ENCODE measurements around the gene BLVRA. TPM values are rescaled to one million over a fixed set of nuclear protein-coding genes. Genes with fewer than 3 reads are reported as not detected.

Gene BLVRA
- total and polyA plus RNA-seq, 2 experiments from 2014 or later = 21.0 to 34.2 TPM

GRCh38 chr7:43766564-43766963 lies 8.1 kb downstream of the BLVRA start:
- TF ChIP-seq CTCF (IDR thresholded peaks at IDR 0.05; ENCODE audit: poor library complexity) = no peak
- TF ChIP-seq EZH2phosphoT487 (IDR thresholded peaks at IDR 0.05; ENCODE audit: low read depth, severe bottlenecking, unreplicated experiment) = no peak
- TF ChIP-seq EZH2 (IDR thresholded peaks at IDR 0.05; ENCODE audit: borderline replicate concordance) = no peak
- WGBS (ENCODE audit: low lambda C conversion rate, missing lambda C conversion rate) = 74% methylated on average over 8 of the region's 8 CpGs
- peaks cover 5% of the 10 kb centered on the region for H3K79me2 ChIP-seq

GRCh38 chr7:43767311-43767710 lies 8.8 kb downstream of the BLVRA start:
- Histone ChIP-seq H4K20me1 (ENCODE audit: insufficient read depth, poor library complexity, severe bottlenecking) (no peaks in the 10 kb centered on the region), H3K4me3 (no peak overlapping the region), H3K79me2 (peaks cover 5% of the 10 kb centered on the region), H3K27ac (no peak overlapping the region), H3K9me3 (ENCODE audit: low read depth) (no peaks in the 10 kb centered on the region), H3K4me1 (ENCODE audit: insufficient read depth) (peaks cover 19% of the 10 kb centered on the region), H3K4me2 (no peak overlapping the region), H3K27me3 (no peaks in the 10 kb centered on the region), H3K9me2 (replicated peaks; ENCODE audit: insufficient read depth) (no peaks in the 10 kb centered on the region), H2AFZ (no peak overlapping the region), H3K36me3 (replicated peaks; ENCODE audit: insufficient read depth, low read depth) (no peaks in the 10 kb centered on the region)
- 92% methylated on average over 8 of the region's 8 CpGs for WGBS (ENCODE audit: low lambda C conversion rate, missing lambda C conversion rate)
- DNase-seq (ENCODE audit: low spot score) = no peak
- TF ChIP-seq EZH2 (IDR thresholded peaks at IDR 0.05; ENCODE audit: borderline replicate concordance) (no peak), CTCF (IDR thresholded peaks at IDR 0.05; ENCODE audit: poor library complexity) (no peak), EZH2phosphoT487 (IDR thresholded peaks at IDR 0.05; ENCODE audit: low read depth, severe bottlenecking, unreplicated experiment) (no peak)

More at GRCh38 chr7:43766564-43766963, 8.1 kb downstream of the BLVRA start:
- peaks cover 19% of the 10 kb centered on the region for H3K4me1 ChIP-seq (ENCODE audit: insufficient read depth)
- H3K36me3 ChIP-seq (replicated peaks; ENCODE audit: insufficient read depth, low read depth) = no peaks in the 10 kb centered on the region
- H3K27ac ChIP-seq = no peak overlapping the region
- H2AFZ ChIP-seq = no peak overlapping the region
- H3K27me3 ChIP-seq = no peaks in the 10 kb centered on the region
- no peaks in the 10 kb centered on the region for H3K9me3 ChIP-seq (ENCODE audit: low read depth)
- no peaks in the 10 kb centered on the region for H3K9me2 ChIP-seq (replicated peaks; ENCODE audit: insufficient read depth)
- H3K4me2 ChIP-seq = no peak overlapping the region
- DNase-seq (ENCODE audit: low spot score) = no peak
- no peaks in the 10 kb centered on the region for H4K20me1 ChIP-seq (ENCODE audit: insufficient read depth, poor library complexity, severe bottlenecking)
- H3K4me3 ChIP-seq = no peak overlapping the region

DNA sequence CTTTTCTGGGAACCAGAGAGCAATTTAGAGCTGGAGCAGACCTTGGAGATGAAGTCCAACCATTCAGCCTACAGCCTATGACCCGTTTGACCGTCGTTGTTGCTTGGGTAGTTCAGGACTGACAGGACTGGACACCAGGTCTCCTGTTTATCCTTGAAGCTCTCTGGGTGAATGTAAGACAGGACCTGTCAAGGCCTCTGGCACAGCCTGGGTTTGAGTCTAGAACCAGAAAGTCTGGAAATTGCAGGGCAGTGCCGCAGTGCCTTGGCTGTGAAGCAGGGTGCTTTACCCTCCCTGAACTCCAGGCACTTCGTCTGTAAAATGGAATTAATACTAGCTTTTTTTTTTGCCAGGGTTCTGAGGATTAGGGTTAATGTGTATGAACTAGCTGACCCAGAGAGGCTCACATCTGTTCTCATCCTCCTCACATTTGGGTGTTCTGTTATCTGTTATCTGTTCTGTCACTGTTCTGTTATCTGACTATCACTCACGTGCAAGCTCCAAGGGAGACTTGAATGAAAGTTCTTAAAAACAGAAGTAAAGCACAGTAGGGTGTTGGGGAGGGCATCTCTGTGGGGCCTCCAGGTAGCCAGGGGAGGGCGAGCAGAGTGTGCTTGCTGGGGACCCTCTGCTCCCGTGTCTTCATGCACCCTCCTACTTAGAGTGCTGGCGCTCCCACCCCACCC lies 9.9 kb downstream of the BLVRA start:
- Histone ChIP-seq H4K20me1 (ENCODE audit: insufficient read depth, poor library complexity, severe bottlenecking) (no peaks in the 10 kb centered on the region), H3K4me2 (no peak overlapping the region), H3K79me2 (peaks cover 5% of the 10 kb centered on the region), H3K9me3 (ENCODE audit: low read depth) (no peaks in the 10 kb centered on the region), H2AFZ (no peak overlapping the region), H3K4me1 (ENCODE audit: insufficient read depth) (peaks cover 19% of the 10 kb centered on the region), H3K36me3 (replicated peaks; ENCODE audit: insufficient read depth, low read depth) (no peaks in the 10 kb centered on the region), H3K4me3 (no peak overlapping the region), H3K9me2 (replicated peaks; ENCODE audit: insufficient read depth) (no peaks in the 10 kb centered on the region), H3K27ac (no peak overlapping the region), H3K27me3 (no peaks in the 10 kb centered on the region)
- DNase-seq (ENCODE audit: low spot score) = no peak
- 59% methylated on average over 8 of the region's 9 CpGs for WGBS (ENCODE audit: low lambda C conversion rate, missing lambda C conversion rate)
- TF ChIP-seq EZH2 (IDR thresholded peaks at IDR 0.05; ENCODE audit: borderline replicate concordance) (no peak), CTCF (IDR thresholded peaks at IDR 0.05; ENCODE audit: poor library complexity) (no peak), EZH2phosphoT487 (IDR thresholded peaks at IDR 0.05; ENCODE audit: low read depth, severe bottlenecking, unreplicated experiment) (no peak)

All from hepatocyte (in vitro differentiated cells).